Hematopoietic multipotent progenitor cell treated with erythropoietin and hydrocortisone succinate and interleukin-3 and kit ligand, for 15 days (in vitro differentiated cells): ENCODE data around the gene HOXD13.

Experiments
- DNase-seq: peaks from one replicate; pipeline ENCODE4 v3.0.0-alpha.2; 2015; ENCODE audit warnings: low spot score

The HOXD13 gene

GRCh38 chr2:176095421-176095820 lies 2.9 kb downstream of the HOXD13 start:
- no peak for DNase-seq

GRCh38 chr2:176096243-176096985 lies 3.9 kb downstream of the HOXD13 start:
- DNase-seq: no peak

GRCh38 chr2:176096986-176097819 lies 4.7 kb downstream of the HOXD13 start:
- DNase-seq: peak; percentile 17

- no peak for DNase-seq
Observed at GRCh38 chr2:176097820-176098365, 5.4 kb downstream of the HOXD13 start.

GRCh38 chr2:176098366-176099158 lies 6.0 kb downstream of the HOXD13 start:
- DNase-seq: no peak

GRCh38 chr2:176099159-176099727 lies 6.7 kb downstream of the HOXD13 start:
- DNase-seq: no peak

GRCh38 chr2:176099728-176100546 lies 7.4 kb downstream of the HOXD13 start, which contains the start of gene HOXD12:
TSS of gene HOXD12 (plus strand) at chr2:176099795. CDS start at chr2:176099802, 7 bp downstream.
- no peak for DNase-seq

- DNase-seq: no peak
Observed at GRCh38 chr2:176100547-176101140, 8.1 kb downstream of the HOXD13 start.

GRCh38 chr2:176101216-176101830 lies 8.8 kb downstream of the HOXD13 start:
- no peak for DNase-seq

- no peak for DNase-seq
Observed at GRCh38 chr2:176101842-176102241, 9.3 kb downstream of the HOXD13 start.

- no peak for DNase-seq
Observed at GRCh38 chr2:176102309-176102866, 9.9 kb downstream of the HOXD13 start.

- DNase-seq: no peak
Observed at GRCh38 chr2:176103194-176103593, 10.7 kb downstream of the HOXD13 start.

- DNase-seq: no peak
Observed at GRCh38 chr2:176103742-176104315, 11.3 kb downstream of the HOXD13 start.

GRCh38 chr2:176104316-176105077 lies 12.0 kb downstream of the HOXD13 start:
- no peak for DNase-seq

- DNase-seq: no peak
Observed at GRCh38 chr2:176105078-176105729, 12.7 kb downstream of the HOXD13 start.

GRCh38 chr2:176105730-176106580 lies 13.4 kb downstream of the HOXD13 start:
- DNase-seq: no peak
